HFF-Myc (cell line): ENCODE results near the gene MLLT10.
"Not testable (repeated sequence)": the region's sequence is repeated elsewhere in the genome, so short reads cannot be mapped to it uniquely, and the experiment has no call there.

Experiments used
- DNase-seq: peaks from one replicate; pipeline ENCODE4 v3.0.0-alpha.2; 2011; ENCODE audit warnings: low read depth; ENCODE audit errors: extremely low read depth
- H3K4me3 ChIP-seq: replicated peaks from 2 replicates; pipeline ENCODE4 v1.5.1; 2011; ENCODE audit warnings: low read depth, mild to moderate bottlenecking, control low read depth, low read length
- CTCF ChIP-seq: IDR thresholded peaks from 2 replicates; pipeline ENCODE4 v1.5.1; 2012; ENCODE audit warnings: mild to moderate bottlenecking, low read depth, low read length, control low read depth; ENCODE audit errors: missing control alignments

The MLLT10 gene

GRCh38 chr10:21587391-21587790 is 53.4 kb downstream of the MLLT10 start:
- no peak for DNase-seq
- H3K4me3 ChIP-seq = no peak overlapping the region

GRCh38 chr10:21588159-21588558 is 54.1 kb downstream of the MLLT10 start:
- not testable (repeated sequence) for H3K4me3 ChIP-seq, DNase-seq

More at GRCh38 chr10:21587391-21587790, 53.4 kb downstream of the MLLT10 start:
- no peak for TF ChIP-seq CTCF

DNA sequence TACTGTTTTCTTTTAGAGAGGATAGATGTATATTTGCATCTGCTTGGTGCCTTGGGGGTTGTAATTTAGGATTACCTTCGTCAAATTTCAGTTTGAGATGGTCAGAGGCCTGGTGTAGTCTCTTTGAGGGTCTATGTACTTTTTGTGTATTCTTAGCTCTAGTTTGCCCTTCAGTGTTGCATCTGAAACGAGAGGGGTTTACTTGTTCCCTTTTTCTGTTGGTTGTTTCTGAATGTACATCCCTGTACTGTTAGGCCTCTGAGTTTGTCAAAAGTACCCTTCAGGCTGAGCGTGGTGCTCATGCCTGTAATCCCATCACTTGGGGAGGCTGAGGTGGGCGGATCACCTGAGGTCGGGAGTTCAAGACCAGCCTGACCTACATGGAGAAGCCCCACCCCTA is 60.0 kb downstream of the MLLT10 start:
- H3K4me3 ChIP-seq = no peak overlapping the region
- no peak for TF ChIP-seq CTCF
- no peak for DNase-seq

DNA sequence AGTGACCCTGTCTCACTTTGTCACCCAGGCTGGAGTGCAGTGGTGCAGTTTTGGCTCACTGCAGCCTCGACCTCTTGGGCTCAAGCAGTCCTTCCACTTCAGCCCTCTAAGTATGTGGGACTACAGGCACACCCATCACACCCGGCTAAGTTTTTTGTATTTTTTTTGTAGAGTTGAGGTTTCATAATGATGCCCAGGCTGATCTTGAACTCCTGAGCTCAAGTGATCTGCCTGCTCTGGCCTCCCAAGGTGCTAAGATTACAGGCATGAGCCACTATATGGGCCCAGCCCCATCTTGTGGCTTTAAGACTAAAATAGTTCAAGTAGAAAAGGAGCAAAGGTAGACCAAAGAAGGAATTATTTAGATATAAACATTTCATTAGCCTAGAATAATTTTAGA is 65.5 kb downstream of the MLLT10 start:
- no peak for TF ChIP-seq CTCF
- no peak for DNase-seq
- H3K4me3 ChIP-seq = no peak overlapping the region

- TF ChIP-seq CTCF = no peak
- DNase-seq = no peak
- H3K4me3 ChIP-seq = no peak overlapping the region
These were observed 66.9 kb downstream of the MLLT10 start for GRCh38 chr10:21600804-21601433.

DNA sequence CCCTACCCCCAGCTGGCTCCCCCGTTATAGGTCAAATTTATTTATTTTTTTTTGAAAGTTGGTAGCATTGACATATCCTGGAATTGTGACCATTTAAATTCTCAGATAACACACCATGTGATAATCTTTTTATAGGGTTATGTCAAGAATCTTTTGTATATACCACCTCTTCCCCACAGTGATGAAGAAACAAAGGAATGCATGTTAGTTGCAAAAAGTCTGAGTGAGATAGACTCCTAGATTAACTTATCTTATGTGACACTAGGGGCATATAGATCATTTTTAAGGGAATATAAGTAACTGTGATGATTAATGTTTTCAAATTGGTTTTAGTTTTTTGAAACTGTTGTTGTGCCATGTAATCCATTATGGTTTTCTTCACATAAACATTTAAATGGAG is 68.3 kb downstream of the MLLT10 start:
- TF ChIP-seq CTCF = no peak
- DNase-seq = no peak
- H3K4me3 ChIP-seq = no peak overlapping the region

- H3K4me3 ChIP-seq = no peak overlapping the region
- TF ChIP-seq CTCF = no peak
- DNase-seq = no peak
These were observed 69.7 kb downstream of the MLLT10 start for GRCh38 chr10:21603721-21604120.
